Tibial artery (tissue), 4 donors: Measurements from ENCODE around the gene TLX2.

Experiments
- DNase-seq, 2 donors: peaks; one replicate each; pipeline ENCODE4 v3.0.0-alpha.2; 2019
- H3K27ac ChIP-seq, 2 donors: fragments of 200-600 bp; sonication (generic) in 1 of 2; 1 replicate in 1 of 2; 2 replicates in 1 of 2; pipeline ENCODE4 v1.5.1; 2018 to 2019; ENCODE audit warnings: mild to moderate bottlenecking in 1 of 2
- H3K27me3 ChIP-seq, 2 donors: fragments of 200-600 bp; sonication (generic) in 1 of 2; one replicate each; pipeline versions ENCODE4 v1.5.1 to v1.6.0; 2016 to 2019
- H3K36me3 ChIP-seq, 3 donors: fragments of 200-600 bp; sonication (generic) in 2 of 3; one replicate each; pipeline ENCODE4 v1.5.1; 2016 to 2019; ENCODE audit warnings: mild to moderate bottlenecking in 2 of 3
- H3K4me1 ChIP-seq, 4 donors: fragments of 200-600 bp; sonication (generic) in 2 of 4; 1 replicate in 3 of 4; 2 replicates in 1 of 4; pipeline ENCODE4 v1.5.1; 2016 to 2019
- H3K4me3 ChIP-seq, 2 donors: fragments of 200-600 bp; sonication (generic) in 1 of 2; 1 replicate in 1 of 2; 2 replicates in 1 of 2; pipeline ENCODE4 v1.5.1; 2018 to 2019; ENCODE audit warnings: mild to moderate bottlenecking in 2 of 2
- H3K9me3 ChIP-seq, 3 donors: fragments of 200-600 bp; sonication (generic) in 1 of 3; one replicate each; pipeline ENCODE4 v1.5.1; 2016 to 2019
- intact Hi-C: fragments of 100-400 bp; cut with DNase I; formaldehyde crosslinking; loops from one replicate; pipeline ENCODE4 v1.15.0; 2023; ENCODE audit warnings: low total_unique reads
- TF ChIP-seq, protein P1 (sequence below), 2 experiments: fragments of 200-600 bp in 1 of 2; fragments of 450-650 bp in 1 of 2; IDR thresholded peaks; one replicate each; pipeline ENCODE4 v1.5.1; 2017 to 2019; ENCODE audit warnings: antibody characterized with exemption in 2 of 2, mild to moderate bottlenecking in 1 of 2, moderate library complexity in 1 of 2

TLX2 gene

DNA sequence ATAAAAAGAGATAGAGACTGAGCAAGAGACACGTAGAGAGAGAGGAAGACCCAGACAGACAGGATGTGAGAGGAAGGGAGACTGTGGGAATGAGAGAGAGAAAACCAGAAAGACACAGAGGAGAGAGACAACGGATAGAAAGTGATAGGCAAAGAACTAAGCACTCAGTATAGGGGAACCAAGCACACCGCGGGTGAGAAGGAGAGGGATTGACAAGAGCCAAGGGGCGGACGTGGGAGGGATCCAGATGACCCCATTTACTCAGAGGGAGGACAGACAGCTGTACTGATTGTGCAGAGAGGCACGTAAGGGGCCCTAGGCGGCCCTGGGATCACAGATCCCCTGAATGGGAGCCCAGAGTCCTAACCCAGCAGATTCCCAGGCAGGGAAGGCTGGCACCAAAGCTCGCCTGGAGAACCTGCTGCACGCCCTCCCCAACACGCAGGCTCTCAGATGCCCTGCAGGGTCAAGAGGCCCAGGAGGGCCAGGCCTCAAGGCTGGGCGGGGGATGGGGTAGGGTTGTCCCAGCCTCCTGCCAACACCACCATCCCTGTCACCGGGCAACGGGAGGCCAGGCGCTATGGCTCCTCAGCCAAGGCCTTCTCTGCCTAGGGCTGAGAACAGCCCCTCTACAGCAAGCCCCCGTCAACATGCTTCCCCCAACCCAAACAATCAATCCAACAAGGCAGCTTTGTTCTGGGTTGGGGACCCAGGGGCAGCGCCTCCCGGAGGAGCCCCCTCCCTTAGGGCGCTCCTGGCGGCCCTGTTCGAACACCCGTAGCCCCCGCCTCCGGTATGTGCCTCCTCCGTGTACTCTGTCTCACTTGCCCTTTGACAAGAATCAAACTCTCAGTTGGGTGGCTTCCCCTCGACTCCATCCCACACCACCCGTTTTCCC lies 38.9 kb downstream of the TLX2 start:
- TF ChIP-seq, protein P1, sequence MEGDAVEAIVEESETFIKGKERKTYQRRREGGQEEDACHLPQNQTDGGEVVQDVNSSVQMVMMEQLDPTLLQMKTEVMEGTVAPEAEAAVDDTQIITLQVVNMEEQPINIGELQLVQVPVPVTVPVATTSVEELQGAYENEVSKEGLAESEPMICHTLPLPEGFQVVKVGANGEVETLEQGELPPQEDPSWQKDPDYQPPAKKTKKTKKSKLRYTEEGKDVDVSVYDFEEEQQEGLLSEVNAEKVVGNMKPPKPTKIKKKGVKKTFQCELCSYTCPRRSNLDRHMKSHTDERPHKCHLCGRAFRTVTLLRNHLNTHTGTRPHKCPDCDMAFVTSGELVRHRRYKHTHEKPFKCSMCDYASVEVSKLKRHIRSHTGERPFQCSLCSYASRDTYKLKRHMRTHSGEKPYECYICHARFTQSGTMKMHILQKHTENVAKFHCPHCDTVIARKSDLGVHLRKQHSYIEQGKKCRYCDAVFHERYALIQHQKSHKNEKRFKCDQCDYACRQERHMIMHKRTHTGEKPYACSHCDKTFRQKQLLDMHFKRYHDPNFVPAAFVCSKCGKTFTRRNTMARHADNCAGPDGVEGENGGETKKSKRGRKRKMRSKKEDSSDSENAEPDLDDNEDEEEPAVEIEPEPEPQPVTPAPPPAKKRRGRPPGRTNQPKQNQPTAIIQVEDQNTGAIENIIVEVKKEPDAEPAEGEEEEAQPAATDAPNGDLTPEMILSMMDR (IDR thresholded peaks at IDR 0.05): no peak
- DNase-seq: peak in 1 of 2 donors; percentile 70
- H3K9me3 ChIP-seq: no peaks in the 10 kb centered on the region
- H3K36me3 ChIP-seq: peaks cover 0 to 10% (median 0%) of the 10 kb centered on the region in 3 donors
- intact Hi-C loops: loop anchor here (5.0 kb wide), 1 partner anchor 34 kb away; no protein-coding TSS in a partner anchor
- H3K27me3 ChIP-seq: no peaks in the 10 kb centered on the region
- H3K27ac ChIP-seq: peak overlapping the region; percentile 84 to 91
- peak overlapping the region; percentile 66 to 92 for H3K4me3 ChIP-seq
- H3K4me1 ChIP-seq: peaks cover 0 to 37% (median 30%) of the 10 kb centered on the region in 4 donors

DNA sequence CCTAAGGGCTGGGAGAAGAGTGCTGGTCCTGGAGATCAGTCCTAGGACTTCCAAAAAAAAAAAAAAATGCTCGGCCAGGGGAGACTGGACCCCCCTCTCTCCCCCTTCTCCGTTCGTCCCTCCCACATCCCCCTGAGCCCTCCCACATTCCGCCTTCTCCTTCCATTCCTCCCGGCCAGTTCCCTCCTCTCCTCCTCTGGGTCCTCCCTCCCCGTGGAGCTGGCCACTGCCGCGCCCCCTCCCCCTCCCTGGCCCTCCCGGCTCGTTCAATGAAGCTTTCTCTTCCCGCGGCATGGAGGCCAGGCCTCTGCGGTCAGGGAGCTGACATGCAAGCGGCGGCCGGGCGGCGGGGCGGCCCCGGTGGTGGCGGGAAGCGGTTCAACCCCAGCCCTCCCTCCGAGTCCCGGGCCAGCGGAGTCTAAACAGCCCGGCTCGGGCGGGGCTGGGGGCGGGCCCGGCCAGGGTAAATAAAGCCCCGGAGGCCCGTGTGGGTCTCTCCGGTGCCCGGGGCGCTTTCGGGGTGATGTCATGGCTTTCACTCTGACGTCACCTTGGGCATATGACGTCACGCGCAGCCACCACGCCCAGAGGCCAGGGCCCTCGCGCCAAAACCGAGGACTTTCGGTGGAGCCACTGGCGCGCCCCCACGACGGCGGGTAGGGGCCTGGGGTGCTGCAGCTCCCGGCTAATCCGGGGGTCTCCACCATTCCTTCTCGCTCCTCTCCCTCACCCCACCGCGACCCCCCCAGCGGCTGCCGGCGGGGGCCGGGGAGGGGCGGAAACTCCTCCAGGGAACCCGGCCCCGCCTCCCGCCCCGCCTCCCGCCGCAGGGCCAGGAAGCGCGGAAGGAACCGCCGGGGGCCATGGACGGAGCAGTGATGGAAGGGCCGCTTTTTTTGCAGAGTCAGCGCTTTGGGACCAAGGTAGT lies 39.9 kb downstream of the TLX2 start, which contains the start of the genes DOK1 and LOXL3:
DOK1 (plus strand) TSS at position 829 of the 928 bp plus-strand sequence; CDS start at position 864, 35 bp downstream.
LOXL3 (minus strand) TSS at position 51 of the 928 bp plus-strand sequence. CDS start 1,308 bp downstream, outside the sequence.
- peak within 1 kb of the TSS; percentile 66 to 92 for H3K4me3 ChIP-seq
- DNase-seq: peak; percentile 87 to 95
- peak within 1 kb of the TSS; percentile 84 to 91 for H3K27ac ChIP-seq
- H3K27me3 ChIP-seq: no peaks in the 10 kb centered on the region
- H3K36me3 ChIP-seq: peaks cover 0 to 10% (median 0%) of the 10 kb centered on the region in 3 donors
- H3K4me1 ChIP-seq: peaks cover 0 to 28% (median 24%) of the 10 kb centered on the region in 4 donors
- intact Hi-C loops: loop anchor here (5.0 kb wide), 1 partner anchor 33 kb away; no protein-coding TSS in a partner anchor
- TF ChIP-seq, protein P1 (IDR thresholded peaks at IDR 0.05): peak in 1 of 2 experiments; percentile 14
- H3K9me3 ChIP-seq: no peaks in the 10 kb centered on the region

DNA sequence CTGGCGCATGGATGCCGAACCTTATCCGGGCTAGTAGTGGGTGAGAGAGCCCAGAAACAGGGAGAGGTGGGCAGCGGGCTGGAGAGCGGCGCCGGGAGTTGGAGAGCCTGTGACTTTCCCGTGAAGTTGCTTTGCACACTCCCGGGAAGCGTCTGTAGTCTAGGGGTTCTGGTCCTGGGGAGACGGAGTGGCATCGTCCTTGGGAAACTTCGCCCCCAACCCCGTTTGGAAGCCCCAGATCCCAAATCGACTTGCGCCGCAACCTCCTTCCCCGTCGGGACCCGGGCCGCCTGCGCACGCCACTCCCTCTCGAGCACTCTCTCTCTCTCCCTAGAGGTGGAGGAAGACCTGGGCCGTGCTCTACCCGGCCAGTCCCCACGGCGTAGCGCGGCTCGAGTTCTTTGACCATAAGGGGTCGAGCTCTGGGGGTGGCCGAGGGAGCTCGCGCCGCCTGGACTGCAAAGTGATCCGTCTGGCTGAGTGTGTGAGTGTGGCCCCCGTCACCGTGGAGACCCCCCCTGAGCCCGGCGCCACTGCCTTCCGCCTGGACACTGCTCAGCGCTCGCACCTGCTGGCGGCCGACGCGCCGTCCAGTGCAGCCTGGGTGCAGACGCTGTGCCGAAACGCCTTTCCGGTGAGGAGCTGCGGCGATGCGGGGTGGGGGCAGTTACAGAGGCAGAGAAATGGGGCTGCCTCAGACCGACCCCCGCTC lies 40.7 kb downstream of the TLX2 start:
- Histone ChIP-seq H3K4me1 (peaks cover 0 to 21% (median 16%) of the 10 kb centered on the region in 4 donors), H3K9me3 (no peaks in the 10 kb centered on the region), H3K27me3 (no peaks in the 10 kb centered on the region), H3K4me3 (peak overlapping the region; percentile 66 to 92), H3K36me3 (peaks cover 0 to 10% (median 0%) of the 10 kb centered on the region in 3 donors), H3K27ac (peak overlapping the region; percentile 84 to 91)
- DNase-seq: peak; percentile 42 to 78
- TF ChIP-seq, protein P1 (IDR thresholded peaks at IDR 0.05): no peak
- intact Hi-C loops: loop anchor here (5.0 kb wide), 1 partner anchor 32 kb away; no protein-coding TSS in a partner anchor

DNA sequence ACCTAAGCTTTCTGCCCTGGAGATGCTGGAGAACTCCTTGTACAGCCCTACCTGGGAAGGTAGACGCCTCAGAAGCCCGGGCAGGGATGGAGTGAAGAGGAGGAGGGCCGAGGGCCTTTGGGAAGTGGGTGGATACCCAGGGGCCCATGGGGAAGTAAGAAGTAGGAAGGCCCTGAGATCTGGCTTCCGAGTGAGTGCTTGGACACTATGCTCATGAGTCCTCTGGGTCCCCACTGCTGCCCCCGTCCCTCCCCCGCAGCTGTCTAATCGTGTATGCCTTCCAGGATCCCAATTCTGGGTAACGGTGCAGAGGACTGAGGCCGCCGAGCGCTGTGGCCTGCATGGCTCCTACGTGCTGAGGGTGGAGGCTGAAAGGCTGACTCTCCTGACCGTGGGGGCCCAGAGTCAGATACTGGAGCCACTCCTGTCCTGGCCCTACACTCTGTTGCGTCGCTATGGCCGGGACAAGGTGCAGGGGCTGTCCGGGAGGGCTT lies 41.4 kb downstream of the TLX2 start:
- Histone ChIP-seq H3K36me3 (peaks cover 0 to 10% (median 0%) of the 10 kb centered on the region in 3 donors), H3K27me3 (no peaks in the 10 kb centered on the region), H3K4me3 (peak overlapping the region; percentile 66 to 92), H3K4me1 (peaks cover 0 to 26% (median 17%) of the 10 kb centered on the region in 4 donors), H3K9me3 (no peaks in the 10 kb centered on the region), H3K27ac (peak overlapping the region; percentile 84 to 91)
- TF ChIP-seq, protein P1 (IDR thresholded peaks at IDR 0.05): no peak
- peak; percentile 43 to 73 for DNase-seq
- intact Hi-C loops: no loop called here
